ENCODE measurements around the gene ZNF26.
"Not testable (repeated sequence)": the region's sequence is repeated elsewhere in the genome, so short reads cannot be mapped to it uniquely, and the experiment has no call there.

The ZNF26 gene

DNA sequence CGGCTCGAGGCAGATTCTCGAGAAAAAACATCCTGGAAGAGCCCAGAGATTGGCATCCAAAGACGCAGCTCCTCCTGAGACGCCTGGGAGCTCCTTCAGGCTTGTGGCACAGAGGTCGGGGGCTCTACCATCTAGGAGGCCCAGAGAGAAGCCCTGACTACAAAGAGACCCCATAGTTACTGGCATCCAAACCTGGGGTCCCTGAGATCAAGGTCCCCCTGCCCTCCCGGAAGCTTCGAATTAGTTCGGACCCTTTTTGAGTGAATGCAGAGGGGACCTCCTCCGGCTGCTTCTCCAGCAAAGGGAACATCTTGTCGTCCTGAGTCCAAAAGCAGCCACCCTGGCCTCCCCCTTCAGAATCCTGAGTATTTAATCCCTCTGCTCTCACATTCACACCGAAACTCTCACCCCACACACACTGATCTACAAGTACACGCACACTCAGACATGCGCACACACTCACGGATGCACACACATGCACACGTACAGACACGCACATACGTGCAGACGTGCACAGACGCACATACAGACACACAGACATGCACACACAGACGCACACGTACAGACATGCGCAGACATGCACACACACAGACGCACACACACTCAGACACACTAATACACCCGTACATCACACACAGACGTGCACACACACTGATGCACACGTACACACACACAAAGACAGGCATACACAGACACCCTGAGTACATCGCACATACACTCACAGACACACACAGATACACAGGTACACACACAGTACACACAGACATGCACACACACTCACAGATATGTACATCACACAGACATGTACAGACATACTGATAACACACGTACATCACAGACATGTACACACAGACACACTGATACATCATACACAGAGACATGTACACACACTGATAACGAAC is 36.0 kb upstream of the ZNF26 start:
- no peaks in the 10 kb centered on the region for H3K27me3 ChIP-seq (replicated peaks; ENCODE audit: control insufficient read depth, insufficient read depth, low read length)
- peaks cover 84% of the 10 kb centered on the region for H3K9me3 ChIP-seq (ENCODE audit: control insufficient read depth, low read length)
- no peak overlapping the region for H3K9ac ChIP-seq (ENCODE audit: low read length)
- no peak for DNase-seq (ENCODE audit: low read depth)
- H3K36me3 ChIP-seq (ENCODE audit: control insufficient read depth, insufficient read depth, low read length, severe bottlenecking) = peaks cover 59% of the 10 kb centered on the region
- peak overlapping the region; percentile 17 for H3K4me3 ChIP-seq (ENCODE audit: low read length)
- peaks cover 8% of the 10 kb centered on the region for H3K4me1 ChIP-seq (ENCODE audit: control insufficient read depth, insufficient read depth, low read length)

DNA sequence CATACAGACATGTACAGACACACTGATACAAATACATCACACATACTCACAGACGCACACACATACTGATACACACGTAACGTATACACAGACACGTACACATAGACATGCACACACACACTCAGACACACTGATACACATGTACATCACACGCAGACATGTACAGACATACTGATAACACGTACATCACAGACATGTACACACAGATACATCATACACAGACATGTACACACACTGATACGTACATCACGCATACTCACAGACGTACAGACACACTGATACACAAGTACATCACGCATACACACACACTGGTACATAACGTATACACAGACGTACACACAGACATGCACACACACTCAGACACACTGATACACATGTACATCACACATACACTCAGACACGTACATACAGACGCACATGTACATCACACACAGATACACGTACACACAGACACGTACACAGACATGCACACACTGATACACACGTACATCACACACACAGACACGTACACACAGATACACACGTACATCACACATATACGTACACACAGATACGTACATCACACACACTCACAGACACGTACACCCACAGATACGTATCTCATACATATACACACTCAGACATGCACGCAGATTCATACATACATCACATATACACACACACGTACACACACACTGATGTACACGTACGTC is 35.2 kb upstream of the ZNF26 start:
- H3K27me3 ChIP-seq (replicated peaks; ENCODE audit: control insufficient read depth, insufficient read depth, low read length) = no peaks in the 10 kb centered on the region
- no peak overlapping the region for H3K9ac ChIP-seq (ENCODE audit: low read length)
- H3K4me3 ChIP-seq (ENCODE audit: low read length) = peak overlapping the region; percentile 6
- H3K4me1 ChIP-seq (ENCODE audit: control insufficient read depth, insufficient read depth, low read length) = peaks cover 8% of the 10 kb centered on the region
- H3K9me3 ChIP-seq (ENCODE audit: control insufficient read depth, low read length) = peaks cover 76% of the 10 kb centered on the region
- H3K36me3 ChIP-seq (ENCODE audit: control insufficient read depth, insufficient read depth, low read length, severe bottlenecking) = peaks cover 51% of the 10 kb centered on the region
- no peak for DNase-seq (ENCODE audit: low read depth)

DNA sequence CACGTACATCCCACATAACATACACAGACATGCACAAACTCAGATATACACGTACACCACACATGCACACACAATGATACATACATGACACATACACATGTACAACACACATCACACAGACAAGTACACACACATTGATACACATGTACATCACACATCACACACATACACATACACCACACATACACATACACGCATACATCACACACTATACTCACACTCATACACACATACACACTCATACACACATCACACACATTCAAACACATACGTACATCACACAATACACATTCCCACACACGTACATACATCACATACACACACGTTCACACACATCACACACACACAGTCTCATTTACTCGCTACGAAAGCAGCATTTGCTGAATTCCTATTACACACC is 34.5 kb upstream of the ZNF26 start:
- peaks cover 44% of the 10 kb centered on the region for H3K36me3 ChIP-seq (ENCODE audit: control insufficient read depth, insufficient read depth, low read length, severe bottlenecking)
- DNase-seq (ENCODE audit: low read depth) = no peak
- no peaks in the 10 kb centered on the region for H3K27me3 ChIP-seq (replicated peaks; ENCODE audit: control insufficient read depth, insufficient read depth, low read length)
- H3K9ac ChIP-seq (ENCODE audit: low read length) = no peak overlapping the region
- H3K4me1 ChIP-seq (ENCODE audit: control insufficient read depth, insufficient read depth, low read length) = peaks cover 8% of the 10 kb centered on the region
- peak overlapping the region; percentile 6 for H3K4me3 ChIP-seq (ENCODE audit: low read length)
- peaks cover 70% of the 10 kb centered on the region for H3K9me3 ChIP-seq (ENCODE audit: control insufficient read depth, low read length)

DNA sequence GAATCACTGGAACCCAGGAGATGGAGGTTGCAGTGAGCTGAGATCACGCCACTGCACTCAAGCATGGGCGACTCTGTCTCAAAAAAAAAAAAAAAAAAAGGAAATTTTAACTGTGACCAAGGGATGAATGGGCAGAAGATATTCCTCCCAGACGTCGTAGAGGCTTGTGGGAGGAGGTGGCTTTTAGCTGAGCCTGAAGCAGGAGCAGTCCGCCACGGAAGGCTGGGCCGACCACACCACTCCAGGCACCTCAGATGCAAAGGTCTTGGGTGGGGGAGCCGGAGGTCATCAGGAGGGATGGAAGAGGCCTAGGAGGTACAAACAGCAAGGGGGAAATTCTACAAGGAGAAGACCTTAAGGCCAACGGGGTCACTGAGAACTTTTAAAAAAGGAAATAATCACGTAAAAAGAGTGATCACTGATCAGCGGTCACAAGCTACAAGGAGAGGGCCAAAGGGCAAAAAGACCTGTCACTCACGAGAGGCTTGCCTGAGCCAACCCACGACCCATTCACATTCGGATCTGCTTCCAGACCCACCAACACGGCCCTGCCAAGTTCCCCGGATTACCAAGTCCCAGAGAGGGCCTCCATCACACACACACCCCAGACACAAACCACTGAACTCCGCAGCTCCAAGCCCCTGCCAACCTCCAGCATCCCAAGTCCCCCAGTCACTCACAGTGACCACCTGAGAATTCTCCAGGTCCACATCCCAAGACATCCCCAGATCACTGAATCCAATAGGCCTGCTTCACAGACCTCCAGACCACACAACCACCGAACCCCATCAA is 33.6 kb upstream of the ZNF26 start:
- H3K9ac ChIP-seq (ENCODE audit: low read length) = no peak overlapping the region
- DNase-seq (ENCODE audit: low read depth) = no peak
- peaks cover 63% of the 10 kb centered on the region for H3K9me3 ChIP-seq (ENCODE audit: control insufficient read depth, low read length)

DNA sequence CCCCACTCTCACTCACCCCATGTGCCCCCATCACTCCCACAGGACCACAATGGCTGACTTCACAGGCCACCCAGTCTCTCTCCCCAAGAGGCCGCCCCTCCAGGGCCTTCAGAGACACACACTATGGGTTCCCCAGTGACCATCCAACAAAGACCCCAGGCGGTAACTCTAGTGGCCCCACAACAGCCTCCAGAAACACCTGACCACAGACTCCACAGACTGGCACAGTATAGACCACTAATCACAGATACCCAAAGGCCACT is 33.1 kb upstream of the ZNF26 start:
- Histone ChIP-seq H3K4me3 (ENCODE audit: low read length) (no peak overlapping the region), H3K9me3 (ENCODE audit: control insufficient read depth, low read length) (peaks cover 57% of the 10 kb centered on the region)
- DNase-seq (ENCODE audit: low read depth) = no peak

More for the DNA sequence above, 33.6 kb upstream of the ZNF26 start:
- Histone ChIP-seq H3K4me3 (ENCODE audit: low read length) (peak overlapping the region; percentile 42), H3K27me3 (replicated peaks; ENCODE audit: control insufficient read depth, insufficient read depth, low read length) (no peaks in the 10 kb centered on the region), H3K36me3 (ENCODE audit: control insufficient read depth, insufficient read depth, low read length, severe bottlenecking) (peaks cover 38% of the 10 kb centered on the region), H3K4me1 (ENCODE audit: control insufficient read depth, insufficient read depth, low read length) (peaks cover 8% of the 10 kb centered on the region)

DNA sequence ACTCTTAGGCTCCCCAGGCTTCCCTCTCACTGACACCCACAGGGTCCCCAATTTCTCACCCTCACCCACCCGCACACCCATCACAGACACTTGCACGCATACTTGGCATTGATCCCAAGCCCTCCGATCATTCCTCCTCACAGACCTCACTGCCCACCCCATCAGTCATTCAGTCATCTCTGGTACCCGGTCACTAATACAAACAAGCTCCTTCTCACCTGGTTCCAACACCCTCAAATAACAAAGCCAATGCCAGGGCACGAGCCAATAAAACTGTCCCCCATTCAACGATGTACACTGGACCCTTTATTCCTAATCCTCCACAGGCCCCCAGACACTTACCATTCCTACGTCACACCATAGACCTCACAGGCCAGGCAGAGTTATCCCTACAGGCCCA is 32.4 kb upstream of the ZNF26 start:
- Histone ChIP-seq H3K4me1 (ENCODE audit: control insufficient read depth, insufficient read depth, low read length) (peaks cover 8% of the 10 kb centered on the region), H3K9me3 (ENCODE audit: control insufficient read depth, low read length) (peaks cover 51% of the 10 kb centered on the region), H3K9ac (ENCODE audit: low read length) (no peak overlapping the region), H3K36me3 (ENCODE audit: control insufficient read depth, insufficient read depth, low read length, severe bottlenecking) (peaks cover 26% of the 10 kb centered on the region), H3K4me3 (ENCODE audit: low read length) (peak overlapping the region; percentile 8), H3K27me3 (replicated peaks; ENCODE audit: control insufficient read depth, insufficient read depth, low read length) (no peaks in the 10 kb centered on the region)
- no peak for DNase-seq (ENCODE audit: low read depth)

More for the DNA sequence above, 33.1 kb upstream of the ZNF26 start:
- H3K9ac ChIP-seq (ENCODE audit: low read length) = no peak overlapping the region
- H3K36me3 ChIP-seq (ENCODE audit: control insufficient read depth, insufficient read depth, low read length, severe bottlenecking) = peaks cover 33% of the 10 kb centered on the region
- H3K27me3 ChIP-seq (replicated peaks; ENCODE audit: control insufficient read depth, insufficient read depth, low read length) = no peaks in the 10 kb centered on the region
- peaks cover 8% of the 10 kb centered on the region for H3K4me1 ChIP-seq (ENCODE audit: control insufficient read depth, insufficient read depth, low read length)

DNA sequence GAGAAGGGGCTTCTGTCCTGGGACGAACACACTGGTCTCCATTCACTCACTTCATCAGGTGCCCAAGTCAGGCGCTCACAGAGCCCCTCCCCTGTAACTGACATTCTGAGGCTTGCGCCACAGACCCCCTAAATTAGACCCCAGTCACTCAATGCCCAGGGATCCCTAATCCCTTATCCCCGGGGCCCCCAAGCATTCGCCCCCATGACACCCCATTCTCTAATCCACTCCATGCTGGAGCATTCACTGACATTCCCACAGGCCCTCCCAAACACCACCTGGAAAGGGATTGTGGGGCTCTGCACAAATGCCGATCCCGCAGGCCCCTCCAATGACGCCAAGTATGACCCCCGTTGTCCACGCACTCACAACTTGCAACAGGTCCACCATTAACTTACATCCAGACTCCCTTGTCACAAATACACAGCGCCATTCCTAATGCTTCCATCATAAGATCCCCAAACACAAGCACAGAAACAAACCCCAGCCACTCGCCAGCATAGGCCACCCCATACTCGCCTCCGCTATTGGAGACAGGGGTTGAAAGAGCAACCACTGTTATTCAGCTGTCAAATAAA is 31.6 kb upstream of the ZNF26 start:
- H3K4me1 ChIP-seq (ENCODE audit: control insufficient read depth, insufficient read depth, low read length) = peaks cover 8% of the 10 kb centered on the region
- peak overlapping the region; percentile 95 for H3K9ac ChIP-seq (ENCODE audit: low read length)
- no peaks in the 10 kb centered on the region for H3K27me3 ChIP-seq (replicated peaks; ENCODE audit: control insufficient read depth, insufficient read depth, low read length)
- no peak for DNase-seq (ENCODE audit: low read depth)
- H3K9me3 ChIP-seq (ENCODE audit: control insufficient read depth, low read length) = peaks cover 43% of the 10 kb centered on the region
- peaks cover 19% of the 10 kb centered on the region for H3K36me3 ChIP-seq (ENCODE audit: control insufficient read depth, insufficient read depth, low read length, severe bottlenecking)
- peak overlapping the region; percentile 94 for H3K4me3 ChIP-seq (ENCODE audit: low read length)

DNA sequence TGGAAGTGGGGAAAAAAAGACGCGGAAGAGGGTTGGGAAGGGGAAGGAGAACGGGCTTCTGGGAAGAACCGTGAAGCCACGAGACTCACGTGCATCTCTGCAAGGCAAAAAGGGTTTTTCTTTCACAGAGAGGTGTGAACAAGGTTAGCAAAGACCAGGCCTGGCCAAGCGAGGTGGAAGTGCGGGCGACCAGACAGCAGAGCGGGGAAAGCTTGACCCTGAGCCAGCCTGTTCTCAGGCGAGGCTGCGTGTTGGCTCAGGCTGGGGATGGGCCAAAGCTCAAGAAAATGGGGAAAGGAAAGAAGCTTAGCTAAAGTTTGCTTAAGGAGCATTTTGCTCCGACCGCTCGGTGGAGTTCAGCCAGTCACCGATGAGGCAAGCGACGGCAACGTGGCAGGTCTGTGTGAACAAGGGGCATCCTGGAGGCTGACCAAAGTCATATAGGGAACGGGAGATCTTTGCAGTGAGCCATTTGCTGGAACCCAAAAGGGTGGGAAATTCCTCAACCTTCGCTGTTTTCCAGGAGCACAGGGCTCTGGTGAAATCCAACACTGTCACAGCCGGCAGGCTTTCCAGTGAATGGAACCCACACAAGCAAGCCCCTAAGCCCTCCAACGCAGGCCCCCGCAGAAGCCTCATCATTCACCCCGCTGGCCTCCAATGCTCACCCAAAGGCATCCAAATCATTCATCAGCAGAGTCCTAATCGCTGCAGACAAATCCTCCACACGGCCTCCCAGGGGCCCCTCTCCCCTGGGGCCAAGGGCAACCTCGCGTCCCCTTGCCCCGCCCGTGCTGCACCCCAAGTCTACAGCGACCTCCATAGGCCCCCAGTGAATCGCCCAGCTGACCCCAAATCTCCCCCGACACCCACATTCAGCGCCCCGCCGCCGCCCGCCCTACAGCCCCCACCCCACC is 30.8 kb upstream of the ZNF26 start:
- H3K27me3 ChIP-seq (replicated peaks; ENCODE audit: control insufficient read depth, insufficient read depth, low read length) = no peaks in the 10 kb centered on the region
- peaks cover 8% of the 10 kb centered on the region for H3K4me1 ChIP-seq (ENCODE audit: control insufficient read depth, insufficient read depth, low read length)
- H3K4me3 ChIP-seq (ENCODE audit: low read length) = peak overlapping the region; percentile 94
- DNase-seq (ENCODE audit: low read depth) = peak; percentile 76
- H3K36me3 ChIP-seq (ENCODE audit: control insufficient read depth, insufficient read depth, low read length, severe bottlenecking) = peaks cover 11% of the 10 kb centered on the region
- peak overlapping the region; percentile 95 for H3K9ac ChIP-seq (ENCODE audit: low read length)
- H3K9me3 ChIP-seq (ENCODE audit: control insufficient read depth, low read length) = peaks cover 35% of the 10 kb centered on the region

DNA sequence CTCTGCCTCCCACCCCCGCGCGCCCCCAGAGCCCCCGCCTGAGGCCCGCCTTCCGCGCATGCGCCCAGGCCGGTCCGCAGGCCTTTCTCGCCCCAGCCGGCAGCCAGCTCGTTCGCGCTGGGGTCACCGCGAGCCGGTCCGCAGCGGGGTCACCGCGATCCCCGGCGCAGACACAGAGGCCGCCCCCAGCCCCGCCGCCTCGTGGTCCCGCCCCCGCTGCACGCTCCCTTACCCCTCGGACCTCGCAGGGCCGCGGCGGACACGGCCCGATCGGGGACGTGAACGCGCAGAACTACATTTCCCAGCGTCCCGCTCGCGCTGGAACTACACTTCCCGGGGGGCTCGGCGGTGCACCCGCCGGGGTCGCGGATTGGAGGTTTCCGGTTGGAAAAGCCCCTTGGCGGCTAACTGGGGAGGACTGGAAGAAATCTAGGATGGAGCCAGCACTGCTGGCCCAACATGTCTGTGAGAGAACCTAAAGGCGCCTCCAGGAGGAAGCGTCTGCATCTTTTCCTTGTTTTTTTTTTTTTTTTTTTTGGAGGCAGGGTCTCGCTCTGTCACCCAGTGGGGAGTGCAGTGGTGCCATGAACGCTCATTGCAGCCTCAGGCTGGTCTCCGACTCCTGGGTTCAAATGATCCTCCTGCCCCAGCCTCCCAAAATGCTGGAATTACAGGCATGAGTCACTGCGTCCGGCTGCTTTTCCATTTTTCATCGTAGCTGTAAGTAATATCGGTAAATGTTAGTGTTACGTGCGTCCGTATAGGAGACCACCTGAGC is 30.0 kb upstream of the ZNF26 start, which contains the start of gene ZNF605:
Gene ZNF605 (minus strand): TSS at position 296 of the 778 bp plus-strand sequence. CDS start 10,671 bp downstream, outside the sequence.
- H3K4me1 ChIP-seq (ENCODE audit: control insufficient read depth, insufficient read depth, low read length) = peaks cover 8% of the 10 kb centered on the region
- peak; percentile 94 for DNase-seq (ENCODE audit: low read depth)
- peak within 1 kb of the TSS; percentile 94 for H3K4me3 ChIP-seq (ENCODE audit: low read length)
- no peaks in the 10 kb centered on the region for H3K27me3 ChIP-seq (replicated peaks; ENCODE audit: control insufficient read depth, insufficient read depth, low read length)
- peaks cover 26% of the 10 kb centered on the region for H3K9me3 ChIP-seq (ENCODE audit: control insufficient read depth, low read length)
- peak within 1 kb of the TSS; percentile 95 for H3K9ac ChIP-seq (ENCODE audit: low read length)
- peaks cover 7% of the 10 kb centered on the region for H3K36me3 ChIP-seq (ENCODE audit: control insufficient read depth, insufficient read depth, low read length, severe bottlenecking)

DNA sequence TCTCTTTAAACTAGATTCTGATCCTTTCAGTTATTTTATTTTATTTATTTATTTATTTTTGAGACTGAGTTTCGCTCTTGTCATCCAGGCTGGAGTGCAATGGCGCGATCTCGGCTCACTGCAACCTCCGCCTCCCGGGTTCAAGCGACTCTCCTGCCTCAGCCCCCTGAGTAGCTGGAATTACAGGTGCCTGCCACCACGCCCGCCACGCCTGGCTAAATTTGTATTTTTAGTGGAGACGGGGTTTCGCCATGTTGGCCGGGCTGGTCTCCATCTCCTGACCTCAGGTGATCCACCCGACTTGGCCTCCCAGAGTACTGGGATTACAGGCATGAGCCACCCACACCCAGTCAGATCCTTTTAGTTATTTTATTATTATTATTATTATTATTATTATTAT is 24.4 kb upstream of the ZNF26 start:
- H3K9me3 ChIP-seq (ENCODE audit: control insufficient read depth, low read length); H3K36me3 ChIP-seq (ENCODE audit: control insufficient read depth, insufficient read depth, low read length, severe bottlenecking): not testable (repeated sequence)

More for the DNA sequence above, 24.4 kb upstream of the ZNF26 start:
- H3K27me3 ChIP-seq (replicated peaks; ENCODE audit: control insufficient read depth, insufficient read depth, low read length); H3K4me1 ChIP-seq (ENCODE audit: control insufficient read depth, insufficient read depth, low read length); DNase-seq (ENCODE audit: low read depth); H3K9ac ChIP-seq (ENCODE audit: low read length); H3K4me3 ChIP-seq (ENCODE audit: low read length): not testable (repeated sequence)

All from adipocyte (in vitro differentiated cells).